GM23248 (cell line): ENCODE data around the gene ADGB.

Experiments used
- EZH2 ChIP-seq: fragments of 200-600 bp; sonication (generic); IDR thresholded peaks from 2 replicates; pipeline ENCODE4 v1.6.1; 2018; ENCODE audit warnings: antibody characterized with exemption, mild to moderate bottlenecking; ENCODE audit not compliant: insufficient read depth, poor library complexity, severe bottlenecking
- EZH2phosphoT487 ChIP-seq: fragments of 200-600 bp; sonication (generic); IDR thresholded peaks from 2 replicates; pipeline ENCODE4 v1.6.1; 2018; ENCODE audit warnings: antibody characterized with exemption, moderate library complexity, mild to moderate bottlenecking, low read depth; ENCODE audit not compliant: insufficient read depth

DNA sequence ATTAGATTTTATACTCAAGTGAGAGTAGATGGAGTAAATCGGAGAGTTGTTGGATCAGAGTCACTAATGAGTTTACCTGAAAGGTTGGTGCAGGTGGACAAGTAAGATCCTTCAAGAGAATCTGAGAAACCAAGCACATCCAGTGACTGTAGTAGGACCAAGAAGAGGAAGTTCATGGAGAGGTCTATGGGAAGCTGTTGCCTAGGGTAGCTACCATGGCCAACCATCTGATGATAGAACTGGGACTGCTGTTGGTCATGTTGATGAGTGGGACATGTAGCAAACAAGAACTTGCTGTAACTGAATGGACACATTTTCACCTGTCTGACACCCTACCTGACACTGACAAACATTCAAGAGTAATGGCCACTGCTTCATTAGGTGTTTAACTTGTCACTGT lies 11.3 kb upstream of the ADGB start:
- TF ChIP-seq EZH2phosphoT487 (no peak), EZH2 (no peak)
